Right lobe of liver (tissue), 4 donors: ENCODE data around the gene GAN.

Experiments used
- CTCF ChIP-seq, 4 donors: fragments of 200-600 bp in 3 of 4; fragments of 450-650 bp in 1 of 4; IDR thresholded peaks; one replicate each; pipeline versions ENCODE4 v1.5.1 to v1.8.0; 2016 to 2022; ENCODE audit warnings: antibody characterized with exemption in 4 of 4, mild to moderate bottlenecking in 2 of 4
- POLR2A ChIP-seq: fragments of 450-650 bp; IDR thresholded peaks from one replicate; pipeline ENCODE4 v1.6.1; 2017; ENCODE audit warnings: antibody characterized with exemption, mild to moderate bottlenecking
- donor health status: DM: no; HTN: no; CAD: no.
- donor health status: DM: no; HTN: no; CAD: no.
- donor health status: DM: no; HTN: yes; CAD: no.

- TF ChIP-seq POLR2A = no peak
- TF ChIP-seq CTCF (IDR thresholded peaks at IDR 0.05) = no peak
Measured at GRCh38 chr16:81388357-81388756, 73.6 kb downstream of the GAN start.
